Smooth muscle cell (in vitro differentiated cells): ENCODE data around the gene PMFBP1. TPM values are rescaled to one million over a fixed set of nuclear protein-coding genes. Genes with fewer than 3 reads are reported as not detected.

ENCODE experiments used
- DNase-seq: peaks from one replicate; lab custom pipeline; 2025; ENCODE audit not compliant: unreplicated experiment; lab: John Stamatoyannopoulos, UW
- H2AFZ ChIP-seq: fragments of 200-600 bp; sonication (generic); 2 replicates; pipeline ENCODE4 v1.6.0; 2016; ENCODE audit warnings: antibody characterized with exemption, low read depth, mild to moderate bottlenecking
- H3F3A ChIP-seq: fragments of 200-600 bp; sonication (generic); 2 replicates; pipeline ENCODE4 v1.6.0; 2017; ENCODE audit warnings: antibody characterized with exemption, low read depth
- H3K27ac ChIP-seq: fragments of 200-600 bp; sonication (generic); 2 replicates; pipeline ENCODE4 v1.5.1; 2016; ENCODE audit warnings: low read depth, mild to moderate bottlenecking
- H3K27me3 ChIP-seq: fragments of 200-600 bp; sonication (generic); 2 replicates; pipeline ENCODE4 v1.6.1; 2016; ENCODE audit warnings: low read depth, mild to moderate bottlenecking
- H3K36me3 ChIP-seq: fragments of 200-600 bp; sonication (generic); 2 replicates; pipeline ENCODE4 v1.5.1; 2016; ENCODE audit warnings: low read depth
- H3K4me1 ChIP-seq: fragments of 200-600 bp; sonication (generic); 2 replicates; pipeline ENCODE4 v1.5.1; 2016; ENCODE audit warnings: low read depth
- H3K4me2 ChIP-seq: fragments of 200-600 bp; sonication (generic); 2 replicates; pipeline ENCODE4 v1.6.0; 2016; ENCODE audit warnings: mild to moderate bottlenecking
- H3K4me3 ChIP-seq: fragments of 200-600 bp; sonication (generic); 2 replicates; pipeline ENCODE4 v1.5.1; 2016; ENCODE audit warnings: mild to moderate bottlenecking
- H3K79me2 ChIP-seq: fragments of 200-600 bp; sonication (generic); 2 replicates; pipeline ENCODE4 v1.6.0; 2016; ENCODE audit warnings: low read depth, mild to moderate bottlenecking
- H3K9ac ChIP-seq: fragments of 200-600 bp; sonication (generic); 2 replicates; pipeline ENCODE4 v1.6.0; 2016; ENCODE audit warnings: low read depth
- H3K9me3 ChIP-seq: fragments of 200-600 bp; sonication (generic); replicated peaks from 2 replicates; pipeline ENCODE4 v1.5.1; 2016; ENCODE audit warnings: low read depth
- H4K20me1 ChIP-seq: fragments of 200-600 bp; sonication (generic); 2 replicates; pipeline ENCODE4 v1.6.0; 2016; ENCODE audit warnings: low read depth
- WGBS: methylation state at CpG from one replicate; pipeline ENCODE4 v1.1.7; 2016; ENCODE audit warnings: low lambda C conversion rate; 5-methylcytosine and 5-hydroxymethylcytosine counted together
- polyA plus RNA-seq: library from polyadenylated mRNA; unstranded; fragments of >200 nt; fragmentation: Nextera tagmentation; extraction: Ambion mirVana; gene quantifications from 2 replicates; pipeline ENCODE4 v1.2.1, GENCODE V29; 2016
- total RNA-seq: library from RNA; depleted of rRNA; stranded (reverse); fragments of >200 nt; gene quantifications from 2 replicates; pipeline ENCODE4 v1.2.3, GENCODE V29; 2014
- TF ChIP-seq, protein P1 (sequence below): fragments of 200-600 bp; sonication (generic); IDR thresholded peaks from 2 replicates; pipeline ENCODE4 v1.5.1; 2017; ENCODE audit warnings: borderline replicate concordance, mild to moderate bottlenecking, antibody characterized with exemption; ENCODE audit not compliant: insufficient read depth, poor library complexity, severe bottlenecking

The PMFBP1 gene
- total and polyA plus RNA-seq, 2 experiments from 2014 or later, result 0.31 to 0.80 TPM

DNA sequence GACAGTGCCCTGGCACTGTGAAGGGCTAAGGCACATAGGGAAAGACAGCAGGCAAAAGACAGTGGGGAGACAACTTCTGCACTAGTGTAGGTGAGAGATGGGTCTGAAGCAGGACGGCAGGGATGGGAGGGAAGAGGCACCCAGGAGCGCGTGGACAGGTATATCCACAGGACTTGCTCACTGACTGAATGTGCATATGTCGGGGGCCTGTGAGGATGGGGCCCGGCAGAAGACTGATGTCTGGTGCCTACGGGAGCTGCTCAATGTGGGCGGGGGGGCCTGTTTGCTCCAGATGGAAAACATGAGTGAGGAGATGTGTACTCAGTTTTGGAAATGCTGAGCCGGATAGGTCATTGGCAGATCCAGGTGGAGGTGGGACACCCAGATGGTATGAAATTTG, 47.3 kb upstream of the PMFBP1 start:
- Histone ChIP-seq H3K4me3 (no peak overlapping the region), H4K20me1 (no peaks in the 10 kb centered on the region), H3K27ac (no peak overlapping the region), H3K4me2 (no peak overlapping the region), H2AFZ (no peak overlapping the region), H3K9me3 (no peaks in the 10 kb centered on the region), H3K27me3 (no peaks in the 10 kb centered on the region), H3K4me1 (peaks cover 4% of the 10 kb centered on the region), H3K36me3 (no peaks in the 10 kb centered on the region), H3K79me2 (no peaks in the 10 kb centered on the region), H3K9ac (no peak overlapping the region), H3F3A (no peaks in the 10 kb centered on the region)
- 96% methylated on average over 8 of the region's 8 CpGs for WGBS
- TF ChIP-seq, protein P1, sequence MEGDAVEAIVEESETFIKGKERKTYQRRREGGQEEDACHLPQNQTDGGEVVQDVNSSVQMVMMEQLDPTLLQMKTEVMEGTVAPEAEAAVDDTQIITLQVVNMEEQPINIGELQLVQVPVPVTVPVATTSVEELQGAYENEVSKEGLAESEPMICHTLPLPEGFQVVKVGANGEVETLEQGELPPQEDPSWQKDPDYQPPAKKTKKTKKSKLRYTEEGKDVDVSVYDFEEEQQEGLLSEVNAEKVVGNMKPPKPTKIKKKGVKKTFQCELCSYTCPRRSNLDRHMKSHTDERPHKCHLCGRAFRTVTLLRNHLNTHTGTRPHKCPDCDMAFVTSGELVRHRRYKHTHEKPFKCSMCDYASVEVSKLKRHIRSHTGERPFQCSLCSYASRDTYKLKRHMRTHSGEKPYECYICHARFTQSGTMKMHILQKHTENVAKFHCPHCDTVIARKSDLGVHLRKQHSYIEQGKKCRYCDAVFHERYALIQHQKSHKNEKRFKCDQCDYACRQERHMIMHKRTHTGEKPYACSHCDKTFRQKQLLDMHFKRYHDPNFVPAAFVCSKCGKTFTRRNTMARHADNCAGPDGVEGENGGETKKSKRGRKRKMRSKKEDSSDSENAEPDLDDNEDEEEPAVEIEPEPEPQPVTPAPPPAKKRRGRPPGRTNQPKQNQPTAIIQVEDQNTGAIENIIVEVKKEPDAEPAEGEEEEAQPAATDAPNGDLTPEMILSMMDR, result no peak
- no peak for DNase-seq

DNA sequence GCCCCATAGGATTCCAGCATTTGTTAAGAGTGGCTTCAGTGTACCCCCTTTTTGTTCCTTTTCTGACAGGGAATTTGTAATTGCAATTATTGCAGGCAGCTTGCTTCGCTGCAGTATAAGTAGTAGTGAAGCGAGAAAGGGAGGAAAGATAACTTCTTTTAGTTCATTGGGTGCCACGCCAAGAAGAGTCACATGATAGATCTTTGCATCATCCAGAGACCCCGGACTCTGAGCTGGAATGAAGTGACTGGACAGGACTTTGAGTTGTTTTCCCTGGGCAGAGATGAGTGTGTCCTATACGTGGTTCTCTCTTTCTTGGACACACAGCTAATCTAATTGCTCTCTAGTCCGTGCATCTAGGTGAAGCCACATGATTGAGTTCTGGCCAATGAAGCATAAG, 44.8 kb upstream of the PMFBP1 start:
- no peak overlapping the region for H3K4me3 ChIP-seq
- H3K4me1 ChIP-seq, result peaks cover 4% of the 10 kb centered on the region
- H3K9me3 ChIP-seq, result no peaks in the 10 kb centered on the region
- H3K4me2 ChIP-seq, result no peak overlapping the region
- no peaks in the 10 kb centered on the region for H3K36me3 ChIP-seq
- no peaks in the 10 kb centered on the region for H3K27me3 ChIP-seq
- 82% methylated on average over 6 of the region's 6 CpGs for WGBS
- no peaks in the 10 kb centered on the region for H3F3A ChIP-seq
- TF ChIP-seq, protein P1, result no peak
- DNase-seq, result no peak
- no peak overlapping the region for H3K9ac ChIP-seq
- H3K79me2 ChIP-seq, result no peaks in the 10 kb centered on the region
- no peak overlapping the region for H2AFZ ChIP-seq
- H4K20me1 ChIP-seq, result no peaks in the 10 kb centered on the region
- H3K27ac ChIP-seq, result no peak overlapping the region

- DNase-seq, result no peak
- no peak overlapping the region for H3K4me2 ChIP-seq
- TF ChIP-seq, protein P1, result no peak
- no peaks in the 10 kb centered on the region for H3K4me1 ChIP-seq
- no peaks in the 10 kb centered on the region for H4K20me1 ChIP-seq
- H3F3A ChIP-seq, result no peaks in the 10 kb centered on the region
- H3K27me3 ChIP-seq, result no peaks in the 10 kb centered on the region
- H3K79me2 ChIP-seq, result no peaks in the 10 kb centered on the region
- no peak overlapping the region for H3K4me3 ChIP-seq
- H3K36me3 ChIP-seq, result no peaks in the 10 kb centered on the region
- no peak overlapping the region for H2AFZ ChIP-seq
- no peak overlapping the region for H3K27ac ChIP-seq
- H3K9me3 ChIP-seq, result no peaks in the 10 kb centered on the region
- H3K9ac ChIP-seq, result no peak overlapping the region
Observed at GRCh38 chr16:72214821-72215220, 42.9 kb upstream of the PMFBP1 start.

DNA sequence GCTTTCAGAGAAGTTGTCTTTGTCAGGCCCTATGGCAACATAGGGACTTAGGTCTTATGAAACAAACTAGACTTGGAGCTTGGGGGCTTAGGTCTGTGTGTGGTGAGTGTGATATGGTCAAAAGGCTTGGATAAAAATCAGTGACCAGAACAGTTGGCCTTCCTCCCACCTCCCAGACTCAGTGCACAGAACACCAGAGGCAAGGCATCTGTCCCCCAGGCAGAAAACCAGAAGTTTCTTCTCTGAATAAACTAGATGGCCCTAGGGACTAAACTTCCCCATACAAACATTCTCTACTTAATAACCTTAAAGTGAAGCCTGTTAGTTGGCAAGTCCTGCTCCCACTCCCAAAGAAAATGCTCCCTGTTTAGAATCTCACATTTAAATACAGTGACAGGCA, 39.2 kb upstream of the PMFBP1 start:
- Histone ChIP-seq H4K20me1 (no peaks in the 10 kb centered on the region), H3K4me3 (no peak overlapping the region), H3K27me3 (no peaks in the 10 kb centered on the region), H3F3A (no peaks in the 10 kb centered on the region), H3K36me3 (no peaks in the 10 kb centered on the region), H3K27ac (no peak overlapping the region), H3K79me2 (no peaks in the 10 kb centered on the region), H3K4me1 (no peaks in the 10 kb centered on the region), H3K9ac (no peak overlapping the region), H3K4me2 (no peak overlapping the region), H2AFZ (no peak overlapping the region), H3K9me3 (no peaks in the 10 kb centered on the region)
- DNase-seq, result no peak
- TF ChIP-seq, protein P1, result no peak
